NK-92 treated with Interleukin-12 subunit alpha and Interleukin-12 subunit beta, amount 100 ng/mL, for 24 hours (cell line): ENCODE measurements around the gene B3GALT4.
A peak's percentile ranks its signal among the peaks of the same experiment; 100 is the strongest.

Source experiments
- DNase-seq: peaks from one replicate; lab custom pipeline; 2025; lab: John Stamatoyannopoulos, UW

B3GALT4 gene

GRCh38 chr6:33315793-33316602, 39.1 kb downstream of the B3GALT4 start:
- no peak for DNase-seq

- no peak for DNase-seq
Observed at GRCh38 chr6:33316603-33317418, 39.9 kb downstream of the B3GALT4 start.

- DNase-seq: no peak
Observed at GRCh38 chr6:33317419-33317668, 40.4 kb downstream of the B3GALT4 start.

GRCh38 chr6:33317669-33318425, 40.9 kb downstream of the B3GALT4 start, which contains the start of gene ZBTB22:
Gene ZBTB22 (minus strand): TSS chr6:33317744. CDS start chr6:33316916, 828 bp downstream.
- peak; percentile 85 for DNase-seq

GRCh38 chr6:33318426-33319073, 41.6 kb downstream of the B3GALT4 start:
- DNase-seq: no peak

- DNase-seq: no peak
Observed at GRCh38 chr6:33319939-33320314, 43.0 kb downstream of the B3GALT4 start.

- no peak for DNase-seq
Observed at GRCh38 chr6:33320315-33321181, 43.6 kb downstream of the B3GALT4 start.

- DNase-seq: no peak
Observed at GRCh38 chr6:33321227-33321626, 44.3 kb downstream of the B3GALT4 start.

GRCh38 chr6:33323623-33323948, 46.7 kb downstream of the B3GALT4 start:
- DNase-seq: no peak

GRCh38 chr6:33324125-33324524, 47.2 kb downstream of the B3GALT4 start:
- no peak for DNase-seq
